Right lobe of liver (tissue), 4 donors: ENCODE data around the gene LMTK3.

ENCODE experiments used
- CTCF ChIP-seq, 4 donors: fragments of 200-600 bp in 3 of 4; fragments of 450-650 bp in 1 of 4; IDR thresholded peaks; one replicate each; pipeline versions ENCODE4 v1.5.1 to v1.8.0; 2016 to 2022; ENCODE audit warnings: antibody characterized with exemption in 4 of 4, mild to moderate bottlenecking in 2 of 4
- POLR2A ChIP-seq: fragments of 450-650 bp; IDR thresholded peaks from one replicate; pipeline ENCODE4 v1.6.1; 2017; ENCODE audit warnings: antibody characterized with exemption, mild to moderate bottlenecking
- donor health status: DM: no; HTN: no; CAD: no.
- donor health status: DM: no; HTN: no; CAD: no.
- donor health status: DM: no; HTN: yes; CAD: no.

DNA sequence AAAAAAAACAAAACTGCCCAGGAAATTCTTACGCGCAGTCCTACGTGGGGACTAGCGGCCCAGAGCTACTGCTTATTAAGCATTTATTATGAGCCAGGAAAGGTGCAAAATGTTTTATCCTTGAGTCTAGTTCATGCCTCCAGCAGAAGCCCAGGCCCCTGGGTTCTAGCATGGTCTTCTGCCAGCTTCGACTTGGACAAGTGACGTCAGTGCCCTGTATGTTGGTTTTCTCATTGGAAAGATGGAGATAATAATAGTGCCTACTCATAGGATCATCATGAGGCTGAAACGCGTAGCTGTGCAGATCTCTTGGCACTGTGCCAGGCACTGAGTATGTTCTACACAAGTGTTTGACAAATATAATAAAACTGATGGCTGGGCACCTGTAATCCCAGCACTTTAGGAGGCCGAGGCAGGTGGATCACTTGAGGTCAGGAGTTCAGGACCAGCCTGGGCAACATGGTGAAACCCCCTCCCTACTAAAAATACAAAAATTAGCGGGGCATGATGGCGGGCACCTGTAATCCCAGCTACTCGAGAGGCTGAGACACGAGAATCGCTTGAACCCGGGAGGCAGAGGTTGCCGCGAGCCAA, 28.0 kb upstream of the LMTK3 start:
- no peak for TF ChIP-seq CTCF (IDR thresholded peaks at IDR 0.05)
- TF ChIP-seq POLR2A = no peak
